Hepatocyte (in vitro differentiated cells): ENCODE results near the gene PGM2.

Source experiments
- CTCF ChIP-seq: fragments of 200-600 bp; sonication (generic); IDR thresholded peaks from 2 replicates; pipeline ENCODE4 v1.5.1; 2016; ENCODE audit warnings: antibody characterized with exemption, mild to moderate bottlenecking; ENCODE audit not compliant: poor library complexity
- EZH2phosphoT487 ChIP-seq: fragments of 200-600 bp; sonication (generic); IDR thresholded peaks from one replicate; pipeline ENCODE4 v1.6.1; 2018; ENCODE audit warnings: antibody characterized with exemption, mild to moderate bottlenecking, low read depth, moderate library complexity; ENCODE audit not compliant: unreplicated experiment, severe bottlenecking

GRCh38 chr4:37890801-37891259 lies 64.3 kb downstream of the PGM2 start, which contains the start of gene TBC1D1:
- TF ChIP-seq CTCF (no peak), EZH2phosphoT487 (no peak)
